ENCODE measurements around the gene TMEM163. TPM values are rescaled to one million over a fixed set of nuclear protein-coding genes. Genes with fewer than 3 reads are reported as not detected.

Gene TMEM163
- total RNA-seq, 2 donors from 2014 or later, result 0.26 to 1.3 TPM

DNA sequence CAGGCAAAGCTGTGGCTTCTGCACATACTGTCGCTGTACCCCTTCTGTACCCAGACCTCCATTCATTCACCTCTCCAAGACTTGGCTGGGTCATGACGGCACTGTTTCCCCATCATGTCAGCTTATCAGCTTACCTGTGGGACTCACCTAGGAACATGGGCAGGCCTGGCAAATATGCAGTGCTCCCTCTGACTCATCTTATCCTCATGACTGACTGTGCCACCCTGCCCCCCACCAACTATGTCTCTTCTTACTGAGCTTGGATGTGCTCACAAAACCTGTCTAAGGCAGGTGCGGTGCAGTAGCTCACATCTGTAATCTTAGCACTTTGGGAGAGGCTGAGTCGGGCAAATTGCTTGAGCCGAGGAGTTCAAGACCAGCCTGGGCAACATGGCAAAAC lies 312.5 kb downstream of the TMEM163 start:
- Mint-ChIP-seq H3K36me3 (ENCODE audit: low read depth) (peaks cover 55% of the 10 kb centered on the region), H3K4me3 (no peak overlapping the region), H3K4me1 (peaks cover 54% of the 10 kb centered on the region), H3K27ac (no peak overlapping the region), H3K27me3 (no peaks in the 10 kb centered on the region), H3K9me3 (no peaks in the 10 kb centered on the region)
- no peak for ATAC-seq (replicated peaks)

Other genes starting within 250 kb of the TMEM163 start
- gene ACMSD, start 119.6 kb upstream of the TMEM163 start, total RNA-seq, result not detected
- 10 to 100 TPM; 29.0 to 33.2 TPM for gene CCNT2, start 199.8 kb upstream of the TMEM163 start, total RNA-seq

Measured in activated T-helper 17 cell treated with anti-CD3 and anti-CD28 coated beads, Interleukin-2, amount 50 U/mL, for 72 hours (primary cell).